Measurements from ENCODE around the gene ZNF799.

DNA sequence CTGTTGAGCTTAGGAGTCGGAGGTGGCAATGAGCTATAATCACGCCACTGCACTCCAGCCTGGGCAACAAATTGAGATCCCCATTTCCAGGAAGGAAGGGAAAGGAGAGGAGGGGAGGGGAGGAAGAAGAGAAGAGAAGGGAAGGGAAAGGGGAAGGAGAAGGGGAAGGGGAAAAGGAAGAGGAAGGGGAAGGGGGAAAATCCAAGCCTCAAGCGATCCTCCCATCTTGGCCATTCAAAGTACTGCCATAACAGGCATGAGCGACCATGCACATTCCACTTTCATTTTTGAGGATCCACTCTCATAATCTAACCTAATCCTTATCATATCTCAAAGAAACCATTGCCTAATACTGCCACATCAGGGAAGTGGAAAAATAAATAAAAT lies 24.8 kb upstream of the ZNF799 start:
- TF ChIP-seq REST (IDR thresholded peaks at IDR 0.05; ENCODE audit: insufficient read depth in 1 of 2, low read depth in 2 of 2, low read length in 2 of 2) (no peak), POLR2AphosphoS5 (IDR thresholded peaks at IDR 0.05; ENCODE audit: low read depth, low read length) (no peak)
